Amygdala (tissue), 56 donors: Measurements from ENCODE around the gene MCM9.
"Not testable (repeated sequence)": the region's sequence is repeated elsewhere in the genome, so short reads cannot be mapped to it uniquely, and the experiment has no call there.

Experiments
- DNase-seq, 56 donors: peaks; one replicate each; lab custom pipeline; 2025; lab: John Stamatoyannopoulos, UW

MCM9 gene

GRCh38 chr6:118808793-118809638 lies 125.9 kb downstream of the MCM9 start:
- no peak for DNase-seq

- no peak for DNase-seq
Measured at GRCh38 chr6:118804091-118804490, 130.9 kb downstream of the MCM9 start.

- DNase-seq: no peak
Measured at GRCh38 chr6:118801257-118801656, 133.7 kb downstream of the MCM9 start.

- peak in 54 of 56 donors; percentile 7 to 98 (median 74) for DNase-seq
Measured at GRCh38 chr6:118800394-118801071, 134.4 kb downstream of the MCM9 start.

GRCh38 chr6:118799826-118800225 lies 135.1 kb downstream of the MCM9 start:
- DNase-seq: no peak

GRCh38 chr6:118796548-118796947 lies 138.4 kb downstream of the MCM9 start:
- not testable (repeated sequence) for DNase-seq

- no peak for DNase-seq
Measured at GRCh38 chr6:118791499-118791898, 143.5 kb downstream of the MCM9 start.

GRCh38 chr6:118789954-118790353 lies 145.0 kb downstream of the MCM9 start:
- no peak for DNase-seq

- DNase-seq: peak in 1 of 56 donors; percentile 5
Measured at GRCh38 chr6:118789419-118789818, 145.5 kb downstream of the MCM9 start.

GRCh38 chr6:118788702-118789101 lies 146.3 kb downstream of the MCM9 start:
- DNase-seq: no peak

- no peak for DNase-seq
Measured at GRCh38 chr6:118787724-118788423, 147.1 kb downstream of the MCM9 start.

GRCh38 chr6:118786596-118787453 lies 148.1 kb downstream of the MCM9 start:
- peak in 1 of 56 donors; percentile 17 for DNase-seq

- no peak for DNase-seq
Measured at GRCh38 chr6:118785601-118786000, 149.4 kb downstream of the MCM9 start.

- DNase-seq: peak in 40 of 56 donors; percentile 1 to 68 (median 28)
Measured at GRCh38 chr6:118784641-118785164, 150.3 kb downstream of the MCM9 start.

GRCh38 chr6:118783931-118784550 lies 150.9 kb downstream of the MCM9 start:
- DNase-seq: no peak

- no peak for DNase-seq
Measured at GRCh38 chr6:118782651-118783050, 152.3 kb downstream of the MCM9 start.

GRCh38 chr6:118781897-118782296 lies 153.1 kb downstream of the MCM9 start:
- DNase-seq: no peak

- no peak for DNase-seq
Measured at GRCh38 chr6:118780668-118781067, 154.3 kb downstream of the MCM9 start.
